Stimulated activated CD4-positive, alpha-beta T cell treated with anti-CD3 and anti-CD28 coated beads, Interleukin-12 subunit alpha, Interleukin-12 subunit beta, amount 100 ng/mL, for 48 hours (primary cell): ENCODE results near the gene MEGF6.

ENCODE experiments used
- DNase-seq, 3 donors: peaks; one replicate each; pipeline ENCODE4 v3.0.0-alpha.2; 2020; ENCODE audit warnings: low read depth in 2 of 3, low spot score in 1 of 3

The MEGF6 gene

DNA sequence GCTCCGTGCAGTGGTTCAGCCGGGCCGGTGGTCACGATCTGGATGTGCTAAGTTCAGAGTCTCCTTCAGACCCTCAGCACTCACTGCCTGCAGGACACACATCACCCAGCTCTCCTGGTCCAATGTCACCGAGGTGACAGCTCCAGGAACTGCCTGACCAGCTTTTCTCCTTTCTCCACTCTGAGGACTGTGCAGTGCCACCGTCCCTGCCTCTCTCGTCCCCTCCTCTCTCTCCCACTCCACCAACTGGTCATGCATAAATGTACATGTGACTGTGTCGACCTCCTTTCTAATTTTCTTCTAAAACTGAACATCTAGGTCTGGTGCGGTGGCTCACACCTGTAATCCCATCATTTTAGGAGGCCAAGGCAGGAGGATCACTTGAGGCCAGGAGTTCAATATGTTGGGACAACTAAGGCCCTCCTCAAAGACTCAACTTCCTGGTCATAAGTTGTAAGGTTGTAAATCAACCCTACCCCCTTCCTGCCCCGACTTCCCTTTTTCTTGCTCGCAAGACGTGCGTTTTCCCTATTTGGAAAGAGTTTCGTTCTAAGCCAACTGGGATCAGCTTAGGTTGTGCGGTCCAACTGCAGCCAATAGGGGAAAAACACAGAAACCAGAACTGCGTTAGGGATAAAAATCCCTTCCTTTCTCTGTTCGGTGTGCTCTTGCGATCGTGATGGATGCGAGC is 53.1 kb downstream of the MEGF6 start:
- no peak for DNase-seq

DNA sequence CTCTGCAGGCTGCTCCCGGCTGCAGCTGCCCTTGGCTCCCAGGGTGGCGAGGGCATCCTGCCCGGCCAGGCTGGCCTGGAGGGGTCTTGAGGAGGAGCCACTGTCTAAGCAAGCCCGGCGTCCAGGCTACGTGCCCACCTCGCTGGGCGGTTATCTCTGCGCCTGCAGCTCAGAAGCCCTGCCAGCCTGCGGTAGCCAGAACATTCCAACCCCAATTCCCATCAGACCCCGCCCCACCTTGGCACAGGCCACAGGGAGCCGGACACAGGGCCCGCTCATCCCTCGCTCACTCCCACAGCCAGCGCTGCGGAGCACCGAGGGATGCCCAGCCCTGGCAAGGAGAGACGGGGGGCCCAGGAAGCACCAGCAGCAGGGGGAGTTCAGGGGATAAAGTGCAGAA is 53.9 kb downstream of the MEGF6 start:
- no peak for DNase-seq

DNA sequence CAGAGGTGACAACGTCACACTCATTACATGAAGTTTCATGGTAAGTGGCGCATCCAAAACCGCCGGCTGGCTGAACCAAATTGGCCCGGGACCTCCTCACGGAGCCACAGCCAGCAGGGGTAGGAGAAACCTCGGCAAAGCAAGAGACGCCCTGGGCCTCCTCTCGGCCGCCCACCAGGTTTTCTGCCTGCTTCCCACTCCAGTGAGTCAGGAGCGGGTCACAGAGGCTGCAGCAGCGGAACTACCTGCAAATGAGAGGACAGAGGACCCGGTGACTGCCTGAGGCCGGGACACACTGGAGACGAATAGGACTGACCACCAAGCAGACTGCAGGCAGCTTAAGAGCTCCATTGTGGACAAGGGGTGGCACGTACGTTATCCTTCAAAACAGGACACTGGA is 55.0 kb downstream of the MEGF6 start:
- no peak for DNase-seq

- DNase-seq = no peak
Observed at GRCh38 chr1:3555131-3555920, 56.0 kb downstream of the MEGF6 start.

- DNase-seq = no peak
Observed at GRCh38 chr1:3553940-3554223, 57.4 kb downstream of the MEGF6 start.

GRCh38 chr1:3553166-3553939 is 58.0 kb downstream of the MEGF6 start:
- no peak for DNase-seq

DNA sequence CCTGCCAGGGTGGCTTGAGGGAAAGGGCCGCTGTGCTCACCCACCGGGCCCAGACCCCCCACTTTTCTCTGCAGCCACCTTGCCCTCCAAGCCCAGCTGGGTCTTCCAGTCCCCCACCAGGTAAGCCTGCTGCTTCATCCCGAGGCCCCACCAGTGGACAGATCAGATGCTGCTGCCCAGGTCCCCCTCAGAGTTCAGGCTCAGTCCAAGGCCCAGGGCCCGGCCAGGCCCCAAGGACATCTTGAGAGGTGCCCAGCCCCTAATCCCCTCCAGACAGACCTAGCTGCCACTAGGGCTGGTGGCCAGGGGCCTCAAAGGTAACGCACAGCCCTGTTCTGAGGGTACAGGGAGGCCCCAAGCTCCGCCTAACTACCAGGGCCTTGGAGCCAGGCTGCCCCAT is 58.6 kb downstream of the MEGF6 start:
- DNase-seq = no peak

DNA sequence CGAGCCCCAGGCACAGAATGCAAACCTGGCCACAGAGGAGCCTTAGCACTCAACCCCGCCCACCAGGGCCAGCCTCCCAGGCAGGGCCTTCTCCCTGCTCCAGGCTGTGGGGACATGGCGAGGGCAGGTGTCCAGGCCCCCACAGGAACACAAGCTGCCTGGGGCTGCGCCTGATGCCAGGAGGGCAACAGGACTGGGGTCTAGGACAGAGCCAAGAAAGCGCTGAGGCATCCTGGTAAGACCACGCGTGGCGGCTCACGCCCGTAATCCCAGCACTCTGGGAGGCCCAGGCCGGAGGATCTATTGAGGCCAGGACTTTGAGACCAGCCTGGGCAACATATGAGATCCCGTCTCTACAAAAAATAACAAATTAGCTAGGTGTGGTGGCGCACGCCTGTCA is 59.1 kb downstream of the MEGF6 start:
- DNase-seq = no peak

DNA sequence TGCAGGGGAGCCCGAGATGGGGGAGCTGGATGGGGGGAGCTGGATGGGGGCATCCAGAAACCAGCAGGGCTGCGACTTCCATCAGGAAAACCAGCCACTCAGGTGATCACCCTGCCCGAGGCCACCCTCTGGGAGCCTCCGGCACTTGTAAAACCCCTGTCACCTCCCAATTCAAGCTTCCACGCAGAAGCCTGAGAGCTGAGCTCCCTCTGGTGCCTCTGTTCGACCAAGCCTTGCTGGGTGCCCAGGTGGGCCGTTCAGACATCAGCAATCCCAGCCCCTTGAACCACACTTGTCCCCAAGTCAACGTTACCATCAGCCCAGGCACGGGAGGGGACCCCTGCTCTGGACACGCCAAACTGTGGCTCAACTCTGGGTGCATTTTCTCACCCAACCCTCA is 59.6 kb downstream of the MEGF6 start:
- no peak for DNase-seq

DNA sequence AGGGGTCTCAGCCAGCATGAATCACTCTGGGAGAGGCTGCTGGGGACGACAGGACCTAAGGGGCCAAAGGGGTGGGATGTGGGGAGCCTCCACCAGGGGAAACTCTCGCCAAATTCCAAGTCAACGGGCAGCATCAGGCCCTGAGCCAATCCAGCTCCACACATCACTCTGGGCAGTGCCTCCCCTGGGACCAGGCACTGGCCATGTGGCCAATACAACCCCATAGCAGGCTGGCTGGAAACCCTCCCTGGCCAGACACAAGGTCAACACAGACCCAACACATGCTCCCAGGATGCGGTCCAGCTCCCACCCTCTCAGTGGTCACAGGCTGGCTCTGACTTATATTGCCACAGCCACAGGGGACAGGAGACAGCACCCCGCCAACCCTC is 60.0 kb downstream of the MEGF6 start:
- no peak for DNase-seq

- DNase-seq = no peak
Observed at GRCh38 chr1:3550511-3551289, 60.6 kb downstream of the MEGF6 start.

DNA sequence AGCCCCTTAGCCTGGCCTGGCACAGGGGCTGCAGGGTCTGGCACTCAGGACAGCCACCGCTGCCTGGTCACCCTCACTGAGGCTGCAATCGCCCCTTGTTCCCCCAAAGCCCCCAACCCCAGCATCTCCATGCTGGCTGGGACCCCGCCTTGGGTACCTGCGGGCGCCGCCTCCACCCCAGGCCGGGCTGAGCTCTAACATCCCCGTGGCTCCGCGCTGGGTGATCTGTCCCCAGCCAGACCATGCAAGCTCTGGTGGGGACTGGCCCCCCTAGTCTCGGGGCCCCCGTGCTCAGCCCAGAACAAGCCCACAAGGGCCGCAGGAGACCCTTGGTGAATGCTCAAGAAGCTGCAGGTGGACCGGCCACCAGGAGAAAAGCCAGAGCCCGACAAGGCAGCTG is 62.4 kb downstream of the MEGF6 start:
- DNase-seq = no peak

DNA sequence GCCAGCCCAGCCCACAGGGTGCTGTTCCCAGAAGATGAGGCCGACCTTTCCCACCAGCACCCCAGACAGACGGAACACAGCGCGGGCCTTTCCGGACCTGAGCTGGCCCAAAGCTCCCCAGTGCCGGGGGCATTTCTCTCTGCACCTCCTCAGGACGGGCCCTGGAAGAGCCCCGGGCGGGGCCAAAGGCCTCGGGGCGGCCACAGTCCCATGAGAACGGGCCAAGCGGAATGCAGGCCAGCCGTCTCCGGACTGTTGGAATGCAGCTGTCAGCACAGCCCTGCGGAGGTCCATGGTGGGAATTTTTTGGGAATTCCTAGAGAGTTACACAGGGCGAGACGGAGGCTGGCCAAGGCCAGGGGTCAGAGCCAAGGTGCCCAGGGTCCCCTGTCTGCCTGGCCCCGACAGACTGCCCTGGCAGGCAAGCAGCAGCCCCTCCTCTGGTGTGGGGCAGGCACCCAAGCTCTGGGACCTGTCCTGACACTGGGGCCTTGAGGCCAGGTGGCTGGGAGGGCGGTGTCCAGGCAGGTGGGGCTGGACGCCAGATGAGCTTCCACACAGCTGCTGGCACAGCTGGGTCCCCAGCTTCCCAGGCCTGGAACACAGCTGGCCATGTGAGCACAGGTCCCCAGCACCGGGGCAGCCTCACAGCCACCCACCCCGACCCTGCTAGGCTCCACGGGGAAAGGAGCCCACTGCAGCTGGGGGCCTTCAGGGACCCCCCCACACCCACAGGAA is 63.0 kb downstream of the MEGF6 start:
- DNase-seq = no peak

DNA sequence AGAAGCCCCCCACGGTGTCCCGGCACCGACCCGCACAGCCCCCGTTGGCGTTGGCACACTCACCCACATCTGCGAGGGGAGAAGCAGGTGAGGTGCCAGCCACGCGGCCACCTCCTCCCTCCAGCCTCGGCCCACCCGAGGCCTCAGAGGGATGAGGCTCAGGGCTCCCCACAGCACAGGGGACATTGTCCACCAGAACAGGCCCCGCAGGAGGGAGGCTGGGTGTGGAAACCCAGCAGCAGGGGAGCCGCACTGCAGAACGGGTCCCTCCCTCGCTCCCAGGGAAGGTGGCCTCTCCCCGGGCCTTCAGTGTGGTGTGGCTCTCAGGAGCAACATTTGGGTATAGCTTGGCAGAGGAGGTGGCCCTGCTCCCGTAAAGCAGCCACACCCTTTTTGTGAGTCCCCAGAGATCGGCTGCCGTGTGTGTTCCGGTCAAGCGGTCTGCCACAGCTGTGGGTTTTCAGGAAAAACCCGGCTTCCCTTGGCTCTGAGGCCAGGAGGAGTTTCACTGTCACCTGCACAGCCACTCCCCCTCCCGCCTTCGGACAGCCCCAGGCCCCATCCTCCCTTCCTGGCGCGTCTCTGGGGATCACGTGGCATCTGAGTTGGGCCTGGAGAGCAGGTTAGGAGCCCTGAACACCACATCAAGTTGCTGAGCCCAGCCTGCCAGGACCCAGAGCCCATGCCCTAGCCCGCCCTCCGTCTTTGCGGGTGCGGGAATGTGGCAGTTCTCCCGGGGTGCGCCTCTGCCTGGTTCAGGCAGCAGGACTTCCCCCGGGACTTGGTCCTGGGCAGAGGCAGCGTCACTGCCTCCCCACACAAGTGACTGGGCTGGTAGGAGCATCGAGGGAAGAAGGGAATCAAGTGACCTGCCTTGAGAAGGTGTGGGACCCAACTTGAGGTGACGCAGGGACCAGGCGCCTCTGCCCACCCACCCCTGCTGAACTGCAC is 64.0 kb downstream of the MEGF6 start:
- DNase-seq = no peak

DNA sequence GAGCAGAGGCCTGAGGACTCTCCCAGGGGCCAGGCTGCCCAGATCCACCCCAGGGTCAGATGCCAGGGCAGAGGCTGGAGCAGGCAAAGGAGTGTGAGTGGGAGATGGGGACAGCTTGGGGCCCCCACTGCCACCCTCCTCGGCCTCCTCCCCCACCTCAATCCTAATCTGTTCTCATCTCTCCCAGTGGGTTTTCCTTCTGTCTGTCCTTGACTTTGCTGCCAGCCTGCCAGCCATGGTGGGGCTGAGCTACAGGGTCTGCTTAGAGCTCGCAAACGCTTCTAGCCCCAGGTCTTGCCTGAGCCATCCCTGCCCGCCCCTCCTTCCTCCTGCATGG is 65.3 kb downstream of the MEGF6 start:
- no peak for DNase-seq

- no peak for DNase-seq
Observed at GRCh38 chr1:3545363-3546047, 65.8 kb downstream of the MEGF6 start.

- no peak for DNase-seq
Observed at GRCh38 chr1:3544040-3544977, 67.0 kb downstream of the MEGF6 start.
